Mesothelial cell of epicardium (in vitro differentiated cells): ENCODE data around the gene AMPD1. TPM values are rescaled to one million over a fixed set of nuclear protein-coding genes. Genes with fewer than 3 reads are reported as not detected.

Source experiments
- DNase-seq, 2 experiments: peaks; one replicate each; pipeline ENCODE4 v3.0.0; 2021; ENCODE audit warnings: low spot score in 2 of 2; ENCODE audit not compliant: unreplicated experiment in 2 of 2
- H3K27ac Mint-ChIP-seq: 2 replicates; pipeline ENCODE4 v1.8.0; 2021; ENCODE audit warnings: mixed read lengths
- H3K27me3 Mint-ChIP-seq: 2 replicates; pipeline ENCODE4 v1.8.0; 2021; ENCODE audit warnings: low read depth, mixed read lengths
- H3K36me3 Mint-ChIP-seq: 2 replicates; pipeline ENCODE4 v1.8.0; 2021; ENCODE audit warnings: mixed read lengths
- H3K4me1 Mint-ChIP-seq: 2 replicates; pipeline ENCODE4 v1.8.0; 2021; ENCODE audit warnings: mixed read lengths
- H3K4me3 Mint-ChIP-seq: 2 replicates; pipeline ENCODE4 v1.8.0; 2021; ENCODE audit warnings: mild to moderate bottlenecking, moderate library complexity, mixed read lengths
- H3K9me3 Mint-ChIP-seq: 2 replicates; pipeline ENCODE4 v1.8.0; 2021; ENCODE audit warnings: mixed read lengths
- total RNA-seq: library from RNA; stranded (reverse); gene quantifications from 3 replicates; pipeline ENCODE4 v1.2.1, GENCODE V29; 2021
- TF ChIP-seq, protein P1 (sequence below): fragments of 200-600 bp; sonication (generic); IDR thresholded peaks from one replicate; pipeline ENCODE4 v1.5.0; 2021; ENCODE audit warnings: antibody characterized with exemption; ENCODE audit not compliant: unreplicated experiment

Gene AMPD1
- total RNA-seq, 1 donor from 2014 or later, result not detected

DNA sequence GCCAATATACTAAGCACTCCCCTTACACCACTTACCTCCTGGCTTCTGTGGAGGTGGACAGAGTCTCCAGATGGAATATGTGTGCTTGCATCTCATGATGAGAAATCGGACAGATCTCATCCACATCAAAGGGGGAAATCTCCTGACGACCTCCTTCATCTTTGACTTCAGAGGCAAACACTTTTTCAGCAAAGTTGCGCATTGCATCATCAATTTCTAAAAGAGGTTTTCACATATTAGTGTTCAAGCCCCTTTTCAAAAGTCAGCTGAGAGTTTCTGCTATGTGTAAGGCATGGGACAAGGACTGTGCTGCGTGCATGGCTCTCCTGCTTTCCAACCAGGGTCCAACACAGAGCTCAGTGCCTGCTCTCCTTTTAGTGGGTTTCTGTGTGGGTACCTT is 6.8 kb downstream of the AMPD1 start:
- Mint-ChIP-seq H3K4me1 (no peaks in the 10 kb centered on the region), H3K9me3 (no peaks in the 10 kb centered on the region), H3K27ac (no peak overlapping the region), H3K4me3 (no peak overlapping the region), H3K27me3 (peaks cover 64% of the 10 kb centered on the region), H3K36me3 (no peaks in the 10 kb centered on the region)
- no peak for DNase-seq
- TF ChIP-seq, protein P1, sequence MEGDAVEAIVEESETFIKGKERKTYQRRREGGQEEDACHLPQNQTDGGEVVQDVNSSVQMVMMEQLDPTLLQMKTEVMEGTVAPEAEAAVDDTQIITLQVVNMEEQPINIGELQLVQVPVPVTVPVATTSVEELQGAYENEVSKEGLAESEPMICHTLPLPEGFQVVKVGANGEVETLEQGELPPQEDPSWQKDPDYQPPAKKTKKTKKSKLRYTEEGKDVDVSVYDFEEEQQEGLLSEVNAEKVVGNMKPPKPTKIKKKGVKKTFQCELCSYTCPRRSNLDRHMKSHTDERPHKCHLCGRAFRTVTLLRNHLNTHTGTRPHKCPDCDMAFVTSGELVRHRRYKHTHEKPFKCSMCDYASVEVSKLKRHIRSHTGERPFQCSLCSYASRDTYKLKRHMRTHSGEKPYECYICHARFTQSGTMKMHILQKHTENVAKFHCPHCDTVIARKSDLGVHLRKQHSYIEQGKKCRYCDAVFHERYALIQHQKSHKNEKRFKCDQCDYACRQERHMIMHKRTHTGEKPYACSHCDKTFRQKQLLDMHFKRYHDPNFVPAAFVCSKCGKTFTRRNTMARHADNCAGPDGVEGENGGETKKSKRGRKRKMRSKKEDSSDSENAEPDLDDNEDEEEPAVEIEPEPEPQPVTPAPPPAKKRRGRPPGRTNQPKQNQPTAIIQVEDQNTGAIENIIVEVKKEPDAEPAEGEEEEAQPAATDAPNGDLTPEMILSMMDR, result no peak

DNA sequence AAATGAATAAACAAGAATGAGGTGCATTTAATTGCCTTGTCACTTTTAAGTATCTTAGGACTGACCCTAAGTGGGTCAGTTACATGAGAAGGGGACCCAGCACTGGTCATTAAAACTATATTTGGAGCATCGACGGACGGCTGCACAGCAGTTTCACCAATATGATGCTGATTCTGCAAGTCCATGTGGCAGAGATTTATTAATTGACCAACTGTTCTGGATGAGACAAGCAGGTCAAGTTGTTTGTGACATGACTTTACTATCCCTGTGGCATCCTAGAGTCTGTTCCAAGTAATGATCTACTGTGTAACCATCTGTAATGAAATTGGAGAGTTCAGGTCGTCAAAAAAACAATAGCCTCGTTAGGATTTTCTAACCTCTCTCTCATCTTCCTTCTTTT is 9.5 kb downstream of the AMPD1 start:
- H3K4me3 Mint-ChIP-seq, result no peak overlapping the region
- H3K27ac Mint-ChIP-seq, result no peak overlapping the region
- no peaks in the 10 kb centered on the region for H3K9me3 Mint-ChIP-seq
- no peaks in the 10 kb centered on the region for H3K36me3 Mint-ChIP-seq
- no peak for DNase-seq
- TF ChIP-seq, protein P1, result no peak
- H3K4me1 Mint-ChIP-seq, result no peaks in the 10 kb centered on the region
- H3K27me3 Mint-ChIP-seq, result peaks cover 70% of the 10 kb centered on the region

DNA sequence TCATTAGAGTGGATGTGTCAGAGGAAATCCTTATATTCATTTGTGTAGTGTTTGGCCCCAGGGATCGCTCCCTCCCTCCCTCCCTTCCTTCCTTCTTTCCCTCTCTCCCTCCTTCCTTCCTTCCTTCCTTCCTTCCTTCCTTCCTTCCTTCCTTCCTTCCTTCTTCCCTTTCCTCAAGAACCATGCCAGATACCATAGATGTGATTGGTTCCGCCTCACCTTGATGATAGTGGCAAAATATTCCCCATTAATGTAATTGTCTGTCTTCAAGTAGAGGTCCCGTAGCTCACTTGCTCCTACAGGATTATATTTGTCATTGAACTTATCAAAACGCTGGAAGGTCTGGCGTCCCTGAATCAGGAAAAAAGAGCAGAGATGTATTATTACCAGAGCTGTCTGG is 17.7 kb downstream of the AMPD1 start:
- TF ChIP-seq, protein P1, result no peak
- Mint-ChIP-seq H3K36me3 (no peaks in the 10 kb centered on the region), H3K27me3 (peaks cover 66% of the 10 kb centered on the region)

DNA sequence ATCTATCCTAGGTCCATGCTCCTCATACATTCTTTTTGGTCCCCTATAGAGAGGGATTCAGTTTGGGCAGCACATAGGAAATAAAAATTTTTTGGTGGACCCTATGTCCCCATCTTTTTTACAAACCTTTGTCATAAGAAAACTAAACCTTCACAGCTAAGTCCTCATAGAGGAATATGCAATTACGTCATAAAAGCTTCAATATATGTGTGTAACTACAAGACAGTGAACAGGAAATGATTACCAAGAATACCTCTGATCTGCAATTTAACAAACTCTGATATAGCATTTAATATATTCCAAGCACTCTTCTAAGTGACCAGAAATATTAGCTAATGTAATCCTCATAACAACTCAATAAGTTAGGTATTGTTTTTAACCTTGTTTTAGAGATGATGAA is 19.2 kb downstream of the AMPD1 start:
- DNase-seq, result no peak
- Mint-ChIP-seq H3K4me1 (no peaks in the 10 kb centered on the region), H3K9me3 (no peaks in the 10 kb centered on the region), H3K36me3 (no peaks in the 10 kb centered on the region), H3K4me3 (no peak overlapping the region), H3K27ac (no peak overlapping the region), H3K27me3 (peaks cover 69% of the 10 kb centered on the region)
- TF ChIP-seq, protein P1, result no peak

More for the DNA sequence above, 17.7 kb downstream of the AMPD1 start:
- Mint-ChIP-seq H3K27ac (no peak overlapping the region), H3K4me3 (no peak overlapping the region), H3K4me1 (no peaks in the 10 kb centered on the region), H3K9me3 (no peaks in the 10 kb centered on the region)
- no peak for DNase-seq

DNA sequence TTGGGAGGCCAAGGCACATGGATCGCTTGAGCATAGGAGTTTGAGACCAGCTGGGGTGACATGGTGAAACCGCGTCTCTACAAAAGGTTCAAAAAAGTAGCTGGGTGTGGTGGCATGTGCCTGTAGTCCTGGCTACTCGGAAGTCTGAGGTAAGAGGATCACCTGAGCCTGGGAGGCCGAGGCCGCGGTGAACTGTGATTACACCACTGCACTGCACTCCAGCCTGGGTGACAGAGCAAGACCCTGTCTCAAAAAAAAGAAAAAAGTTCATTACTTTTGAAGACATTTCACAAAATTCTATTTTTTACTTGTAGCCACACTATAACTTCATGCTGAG is 23.4 kb downstream of the AMPD1 start:
- no peaks in the 10 kb centered on the region for H3K36me3 Mint-ChIP-seq
- H3K9me3 Mint-ChIP-seq, result no peaks in the 10 kb centered on the region
- H3K4me3 Mint-ChIP-seq, result no peak overlapping the region
- H3K27me3 Mint-ChIP-seq, result peaks cover 54% of the 10 kb centered on the region
- no peak for DNase-seq
- no peak overlapping the region for H3K27ac Mint-ChIP-seq
- H3K4me1 Mint-ChIP-seq, result peaks cover 7% of the 10 kb centered on the region
- TF ChIP-seq, protein P1, result no peak
